Calu3 (cell line): Measurements from ENCODE around the gene SLC36A1. TPM values are rescaled to one million over a fixed set of nuclear protein-coding genes. Genes with fewer than 3 reads are reported as not detected.

ENCODE experiments used
- BruUV-seq: library from RNA; stranded (reverse); fragments of 400-500 nt; replicated peaks from 2 replicates; lab custom pipeline; 2021; lab: Mats Ljungman, UMichigan
- CTCF ChIA-PET: fragments of 300-600 bp; sonication (Branson Sonifier 250); formaldehyde crosslinking; loops from one replicate; lab custom pipeline; 2022; ENCODE audit warnings: antibody characterized with exemption; lab: Charles Lee
- DNase-seq: peaks from one replicate; pipeline ENCODE4 v3.0.0; 2022
- H3K27ac Mint-ChIP-seq: one replicate; pipeline ENCODE4 v1.8.0; 2022; ENCODE audit warnings: mixed read lengths; ENCODE audit not compliant: unreplicated experiment
- H3K27me3 Mint-ChIP-seq: one replicate; pipeline ENCODE4 v1.8.0; 2022; ENCODE audit warnings: mixed read lengths; ENCODE audit not compliant: unreplicated experiment
- H3K36me3 Mint-ChIP-seq: one replicate; pipeline ENCODE4 v1.8.0; 2022; ENCODE audit warnings: mild to moderate bottlenecking, moderate library complexity, mixed read lengths; ENCODE audit not compliant: insufficient read depth, unreplicated experiment
- H3K4me1 Mint-ChIP-seq: one replicate; pipeline ENCODE4 v1.8.0; 2022; ENCODE audit warnings: mild to moderate bottlenecking, low read depth, mixed read lengths; ENCODE audit not compliant: unreplicated experiment
- H3K4me3 Mint-ChIP-seq: one replicate; pipeline ENCODE4 v1.8.0; 2022; ENCODE audit warnings: mild to moderate bottlenecking, low read depth, moderate library complexity, mixed read lengths; ENCODE audit not compliant: unreplicated experiment
- H3K9me3 Mint-ChIP-seq: one replicate; pipeline ENCODE4 v1.8.0; 2022; ENCODE audit warnings: low read depth, mixed read lengths; ENCODE audit not compliant: unreplicated experiment
- intact Hi-C: fragments of 100-400 bp; cut with micrococcal nuclease; formaldehyde crosslinking; loops from one replicate; pipeline ENCODE4 v1.10.0; 2022; ENCODE audit not compliant: unreplicated experiment
- microRNA-seq: library from miRNA; unstranded; fragments of <30 nt; microRNA quantifications from one replicate; pipeline ENCODE4 v1.2.0, GENCODE V29; 2022
- total RNA-seq: library from RNA; stranded (reverse); gene quantifications from 2 replicates; pipeline ENCODE4 v1.2.3, GENCODE V29; 2022
- TF ChIP-seq, protein P1 (sequence below): fragments of 200-600 bp; IDR thresholded peaks from one replicate; pipeline ENCODE4 v1.8.0; 2022; ENCODE audit warnings: antibody characterized with exemption; ENCODE audit not compliant: unreplicated experiment

SLC36A1 gene
- total RNA-seq, 1 experiment from 2014 or later = 11.4 TPM

DNA sequence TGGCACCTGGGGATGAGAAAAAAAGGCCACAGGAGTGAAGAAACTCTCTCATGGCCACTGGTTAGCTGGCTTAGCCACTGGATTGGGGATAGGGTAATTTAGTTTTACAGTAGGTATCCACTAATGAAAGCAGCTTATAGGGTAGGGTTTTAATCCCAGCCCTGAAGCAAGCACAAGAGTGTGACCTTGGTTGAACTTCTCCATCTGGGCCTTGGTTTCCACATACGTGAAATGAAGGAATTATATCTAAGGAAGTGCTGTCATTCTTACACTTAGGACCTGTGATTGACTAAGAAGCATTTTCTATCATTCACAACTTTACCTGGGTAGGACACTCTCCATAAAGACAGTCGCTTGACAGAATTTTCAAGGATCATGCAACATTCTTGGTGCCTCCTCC lies 94.2 kb downstream of the SLC36A1 start:
- no peak overlapping the region for H3K27ac Mint-ChIP-seq
- no TSS peak for BruUV-seq
- CTCF ChIA-PET = no interaction called here

More for the DNA sequence above, 94.2 kb downstream of the SLC36A1 start:
- Mint-ChIP-seq H3K4me1 (no peaks in the 10 kb centered on the region), H3K9me3 (peaks cover 2% of the 10 kb centered on the region), H3K27me3 (peaks cover 99% of the 10 kb centered on the region), H3K36me3 (no peaks in the 10 kb centered on the region), H3K4me3 (no peak overlapping the region)
- intact Hi-C loops = no loop called here
- TF ChIP-seq, protein P1, sequence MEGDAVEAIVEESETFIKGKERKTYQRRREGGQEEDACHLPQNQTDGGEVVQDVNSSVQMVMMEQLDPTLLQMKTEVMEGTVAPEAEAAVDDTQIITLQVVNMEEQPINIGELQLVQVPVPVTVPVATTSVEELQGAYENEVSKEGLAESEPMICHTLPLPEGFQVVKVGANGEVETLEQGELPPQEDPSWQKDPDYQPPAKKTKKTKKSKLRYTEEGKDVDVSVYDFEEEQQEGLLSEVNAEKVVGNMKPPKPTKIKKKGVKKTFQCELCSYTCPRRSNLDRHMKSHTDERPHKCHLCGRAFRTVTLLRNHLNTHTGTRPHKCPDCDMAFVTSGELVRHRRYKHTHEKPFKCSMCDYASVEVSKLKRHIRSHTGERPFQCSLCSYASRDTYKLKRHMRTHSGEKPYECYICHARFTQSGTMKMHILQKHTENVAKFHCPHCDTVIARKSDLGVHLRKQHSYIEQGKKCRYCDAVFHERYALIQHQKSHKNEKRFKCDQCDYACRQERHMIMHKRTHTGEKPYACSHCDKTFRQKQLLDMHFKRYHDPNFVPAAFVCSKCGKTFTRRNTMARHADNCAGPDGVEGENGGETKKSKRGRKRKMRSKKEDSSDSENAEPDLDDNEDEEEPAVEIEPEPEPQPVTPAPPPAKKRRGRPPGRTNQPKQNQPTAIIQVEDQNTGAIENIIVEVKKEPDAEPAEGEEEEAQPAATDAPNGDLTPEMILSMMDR = no peak
- DNase-seq = no peak

Small RNA genes within 50 kb of the gene (microRNA-seq; reads per million reads assigned to microRNA genes)
- not detected for gene MIR6499

Other genes starting within 250 kb of the SLC36A1 start
- 0.69 and 1.0 TPM in 2 replicates for gene CCDC69, start 223.5 kb upstream of the SLC36A1 start, total RNA-seq
- gene GM2A, start 194.4 kb upstream of the SLC36A1 start, total RNA-seq = 21.1 and 22.4 TPM in 2 replicates
- not detected in 2 replicates for gene SLC36A3, start 143.8 kb upstream of the SLC36A1 start, total RNA-seq
- gene SLC36A2, start 100.0 kb upstream of the SLC36A1 start, total RNA-seq = not detected in 2 replicates
- not detected in 2 replicates for gene FAT2, start 143.7 kb downstream of the SLC36A1 start, total RNA-seq
- gene SPARC, start 239.3 kb downstream of the SLC36A1 start, total RNA-seq = not detected in 2 replicates